HCT116 (cell line): ENCODE measurements around the gene LY86. TPM values are rescaled to one million over a fixed set of nuclear protein-coding genes. Genes with fewer than 3 reads are reported as not detected.

ENCODE experiments used
- ATAC-seq: fragments of 200-7000 bp; cut with Tn5 transposase; 2 replicates; pipeline ENCODE4 v1.9.1; 2020; ENCODE audit warnings: mild to moderate bottlenecking, moderate library complexity
- BruUV-seq: library from RNA; stranded (reverse); fragments of 400-500 nt; replicated peaks from 2 replicates; lab custom pipeline; 2021; lab: Mats Ljungman, UMichigan
- CTCF ChIA-PET: fragments of 300-600 bp; sonication (Branson Sonifier 250); formaldehyde crosslinking; loops from one replicate; lab custom pipeline; 2021; ENCODE audit warnings: antibody characterized with exemption; lab: Charles Lee
- POLR2A ChIA-PET: fragments of 300-600, 350-600 bp; sonication (Branson Sonifier 250); formaldehyde crosslinking; loops from one replicate; lab custom pipeline; 2021; ENCODE audit warnings: antibody characterized with exemption; lab: Charles Lee
- RAD21 ChIA-PET, 2 experiments: fragments of 300-600 bp; sonication (Branson Sonifier 250); formaldehyde crosslinking; loops; one replicate each; lab custom pipeline; 2023; ENCODE audit warnings: low total read pairs in 2 of 2; ENCODE audit not compliant: uncharacterized antibody in 2 of 2, unreplicated experiment in 2 of 2, low non-redundant PET in 1 of 2; lab: Charles Lee
- DNase-seq: peaks from one replicate; pipeline ENCODE4 v3.0.0-alpha.2; 2010; ENCODE audit warnings: low read depth, low spot score
- H2AFZ ChIP-seq: fragments of 200-600 bp; shearing (Covaris generic), sonication (generic); 2 replicates; pipeline ENCODE4 v1.6.1; 2017; ENCODE audit warnings: low read depth, mixed run types, mixed read lengths, antibody characterized with exemption, low read length; ENCODE audit not compliant: poor library complexity, severe bottlenecking
- H3K27ac ChIP-seq: 2 replicates; pipeline ENCODE4 v1.5.1; 2012; ENCODE audit warnings: low read depth, low read length
- H3K27me3 ChIP-seq: fragments of 200-600 bp; sonication (generic); 2 replicates; pipeline ENCODE4 v1.6.1; 2016; ENCODE audit warnings: mixed run types, low read length, mixed read lengths; ENCODE audit not compliant: insufficient read depth
- H3K36me3 ChIP-seq, 2 experiments: fragments of 200-500 bp in 1 of 2; fragments of 200-600 bp in 1 of 2; sonication (Bioruptor generic) in 1 of 2; sonication (generic) in 1 of 2; 2 replicates each; pipeline versions ENCODE4 v1.5.1 to v1.6.1; 2014 to 2016; ENCODE audit warnings: low read length in 2 of 2, inconsistent platforms in 1 of 2, mixed read lengths in 1 of 2, mixed run types in 1 of 2; ENCODE audit not compliant: insufficient read depth in 2 of 2, control insufficient read depth in 1 of 2
- H3K4me1 ChIP-seq, 2 experiments: fragments of 200-600 bp in 1 of 2; sonication (generic) in 1 of 2; 2 replicates each; pipeline versions ENCODE4 v1.5.1 to v1.6.1; 2012 to 2017; ENCODE audit warnings: low read length in 2 of 2, inconsistent platforms in 1 of 2, mild to moderate bottlenecking in 1 of 2, mixed read lengths in 1 of 2, mixed run types in 1 of 2, moderate library complexity in 1 of 2; ENCODE audit not compliant: insufficient read depth in 2 of 2, control insufficient read depth in 1 of 2
- H3K4me2 ChIP-seq: fragments of 200-600 bp; sonication (generic); 2 replicates; pipeline ENCODE4 v1.6.1; 2017; ENCODE audit warnings: mixed run types, low read length, mixed read lengths
- H3K4me3 ChIP-seq, 2 experiments: fragments of 200-600 bp in 1 of 2; sonication (generic) in 1 of 2; replicated peaks in 1 of 2; 2 replicates each; pipeline ENCODE4 v1.5.1; 2011 to 2016; ENCODE audit warnings: low read length in 2 of 2, control low read depth in 1 of 2, low read depth in 1 of 2, mild to moderate bottlenecking in 1 of 2, mixed read lengths in 1 of 2, mixed run types in 1 of 2
- H3K79me2 ChIP-seq: fragments of 200-600 bp; sonication (generic); 2 replicates; pipeline ENCODE4 v1.6.1; 2017; ENCODE audit warnings: mild to moderate bottlenecking, mixed run types, low read length, moderate library complexity, mixed read lengths; ENCODE audit not compliant: insufficient read depth
- H3K9ac ChIP-seq: fragments of 200-600 bp; sonication (generic); 2 replicates; pipeline ENCODE4 v1.6.1; 2016; ENCODE audit warnings: low read length, mixed read lengths
- H3K9me2 ChIP-seq: fragments of 200-600 bp; sonication (generic), shearing (Covaris generic); 2 replicates; pipeline ENCODE4 v1.6.1; 2017; ENCODE audit warnings: mixed run types, mild to moderate bottlenecking, moderate library complexity; ENCODE audit not compliant: insufficient read depth
- H3K9me3 ChIP-seq, 2 experiments: fragments of 200-500 bp in 1 of 2; fragments of 200-600 bp in 1 of 2; sonication (Bioruptor generic) in 1 of 2; sonication (generic) in 1 of 2; 2 replicates each; pipeline ENCODE4 v1.6.1; 2014 to 2017; ENCODE audit warnings: low read length in 2 of 2, mixed read lengths in 2 of 2, inconsistent platforms in 1 of 2, low read depth in 1 of 2, mild to moderate bottlenecking in 1 of 2, mixed run types in 1 of 2, moderate library complexity in 1 of 2; ENCODE audit not compliant: control insufficient read depth in 1 of 2, insufficient read depth in 1 of 2
- H4K20me1 ChIP-seq: fragments of 200-600 bp; sonication (generic), shearing (Covaris generic); 2 replicates; pipeline ENCODE4 v1.6.1; 2017; ENCODE audit warnings: mixed run types, mild to moderate bottlenecking, moderate library complexity; ENCODE audit not compliant: insufficient read depth
- CTCF ChIP-seq, 3 experiments: fragments of 200-600 bp in 1 of 3; sonication (generic) in 1 of 3; IDR thresholded peaks in 2 of 3; conservative IDR thresholded peaks in 1 of 3; 2 replicates each; pipeline ENCODE4 v1.5.1; 2012 to 2017; ENCODE audit warnings: low read depth in 2 of 3, low read length in 2 of 3, antibody characterized with exemption in 1 of 3, borderline replicate concordance in 1 of 3, control low read depth in 1 of 3, mild to moderate bottlenecking in 1 of 3, mixed read lengths in 1 of 3, mixed run types in 1 of 3, moderate library complexity in 1 of 3; ENCODE audit not compliant: insufficient read depth in 1 of 3
- EZH2phosphoT487 ChIP-seq: fragments of 200-600 bp; IDR thresholded peaks from 2 replicates; pipeline ENCODE4 v1.6.1; 2018; ENCODE audit warnings: antibody characterized with exemption, borderline replicate concordance
- JUND ChIP-seq: IDR thresholded peaks from 2 replicates; pipeline ENCODE4 v1.6.1; 2012
- MAX ChIP-seq: IDR thresholded peaks from 2 replicates; pipeline ENCODE4 v1.6.1; 2012
- POLR2AphosphoS5 ChIP-seq: IDR thresholded peaks from 2 replicates; pipeline ENCODE4 v1.6.1; 2011; ENCODE audit warnings: mild to moderate bottlenecking, low read depth, low read length, moderate library complexity
- REST ChIP-seq: IDR thresholded peaks from 2 replicates; pipeline ENCODE4 v1.6.1; 2012; ENCODE audit warnings: low read depth
- SIN3A ChIP-seq: IDR thresholded peaks from 2 replicates; pipeline ENCODE4 v1.6.1; 2012; ENCODE audit warnings: low read depth
- TCF7L2 ChIP-seq: IDR thresholded peaks from 2 replicates; pipeline ENCODE4 v1.7.0; 2011; ENCODE audit warnings: borderline replicate concordance, inconsistent platforms; ENCODE audit not compliant: insufficient read depth, insufficient read length; ENCODE audit errors: extremely low read depth
- intact Hi-C: fragments of 100-400 bp; cut with micrococcal nuclease; formaldehyde crosslinking; loops from 2 replicates; pipeline ENCODE4 v1.10.0; 2022
- total RNA-seq: library from RNA; stranded (reverse); gene quantifications from one replicate; pipeline ENCODE4 v1.2.1, GENCODE V29; 2021; ENCODE audit not compliant: unreplicated experiment
- TF ChIP-seq, protein P1 (sequence below): IDR thresholded peaks from 2 replicates; pipeline ENCODE4 v1.6.1; 2012

Gene LY86
- total RNA-seq, 1 experiment from 2014 or later: not detected

DNA sequence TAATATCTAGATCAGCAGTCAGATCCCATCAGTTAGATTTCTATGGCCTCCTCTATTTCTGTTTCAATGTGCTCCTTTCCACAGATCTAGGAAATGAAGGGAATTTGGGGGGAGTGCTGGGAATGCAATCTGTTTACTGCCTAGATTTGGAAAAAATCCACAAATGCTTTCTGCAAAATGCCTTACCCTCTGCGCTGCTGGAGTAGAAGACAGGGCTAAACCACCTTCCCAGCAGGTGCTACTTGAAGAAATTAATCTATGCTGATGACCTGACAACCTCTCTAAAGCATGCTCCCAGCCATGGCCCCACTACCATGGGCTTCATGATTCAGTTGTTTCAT lies 46.2 kb downstream of the LY86 start:
- Histone ChIP-seq H3K4me2 (no peak overlapping the region), H3K36me3 (no peaks in the 10 kb centered on the region), H3K9me3 (no peaks in the 10 kb centered on the region), H3K4me3 (no peak overlapping the region), H4K20me1 (no peaks in the 10 kb centered on the region), H3K4me1 (no peaks in the 10 kb centered on the region), H3K27ac (no peak overlapping the region), H3K9ac (no peak overlapping the region), H3K79me2 (no peaks in the 10 kb centered on the region), H2AFZ (no peak overlapping the region), H3K9me2 (no peaks in the 10 kb centered on the region), H3K27me3 (peaks cover 12% of the 10 kb centered on the region; the same call in 1 of the 2 replicates)
- ChIA-PET CTCF (no interaction called here), POLR2A (no interaction called here), RAD21 (no interaction called here)
- no peak for DNase-seq
- ATAC-seq: no peak
- no TSS peak for BruUV-seq
- intact Hi-C loops: no loop called here
- TF ChIP-seq CTCF (IDR thresholded peaks at IDR 0.05 in 2 of 3, conservative IDR thresholded peaks at IDR 0.05 in 1 of 3; ENCODE audit: borderline replicate concordance in 1 of 3, insufficient read depth in 1 of 3, low read depth in 2 of 3, low read length in 2 of 3) (no peak), POLR2AphosphoS5 (no peak), TCF7L2 (no peak), MAX (no peak), JUND (no peak), REST (no peak), EZH2phosphoT487 (no peak), SIN3A (no peak)
- TF ChIP-seq, protein P1, sequence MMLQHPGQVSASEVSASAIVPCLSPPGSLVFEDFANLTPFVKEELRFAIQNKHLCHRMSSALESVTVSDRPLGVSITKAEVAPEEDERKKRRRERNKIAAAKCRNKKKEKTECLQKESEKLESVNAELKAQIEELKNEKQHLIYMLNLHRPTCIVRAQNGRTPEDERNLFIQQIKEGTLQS: no peak
